ENCODE data around the gene TAX1BP3. TPM values are rescaled to one million over a fixed set of nuclear protein-coding genes. Genes with fewer than 3 reads are reported as not detected.
A peak's percentile ranks its signal among the peaks of the same experiment; 100 is the strongest.

Gene TAX1BP3
- total RNA-seq, 1 experiment from 2014 or later = 127 TPM

DNA sequence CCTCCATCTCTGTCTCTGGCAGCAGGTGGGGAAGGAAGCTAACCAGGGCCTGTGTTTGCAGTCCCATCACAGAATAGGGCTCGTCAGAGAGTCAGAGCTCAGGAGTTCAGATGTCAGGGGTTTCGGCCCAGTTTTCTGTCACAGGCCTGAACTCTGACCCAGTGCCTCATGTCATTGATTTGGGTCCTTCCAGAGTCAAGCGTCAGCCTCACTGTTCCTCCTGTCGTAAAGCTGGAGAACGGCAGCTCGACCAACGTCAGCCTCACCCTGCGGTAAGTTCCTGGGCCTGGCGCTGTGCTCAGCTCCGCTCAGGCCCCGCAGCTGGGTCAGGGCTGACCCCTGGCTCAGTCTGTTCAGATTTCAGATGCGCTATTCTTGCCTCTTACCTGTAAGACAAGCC, 21.1 kb downstream of the TAX1BP3 start:
- no peak overlapping the region for H3K4me3 ChIP-seq
- H3K9me3 ChIP-seq = no peaks in the 10 kb centered on the region
- no peaks in the 10 kb centered on the region for H3K27me3 ChIP-seq
- H3K36me3 ChIP-seq = no peaks in the 10 kb centered on the region
- DNase-seq = no peak

DNA sequence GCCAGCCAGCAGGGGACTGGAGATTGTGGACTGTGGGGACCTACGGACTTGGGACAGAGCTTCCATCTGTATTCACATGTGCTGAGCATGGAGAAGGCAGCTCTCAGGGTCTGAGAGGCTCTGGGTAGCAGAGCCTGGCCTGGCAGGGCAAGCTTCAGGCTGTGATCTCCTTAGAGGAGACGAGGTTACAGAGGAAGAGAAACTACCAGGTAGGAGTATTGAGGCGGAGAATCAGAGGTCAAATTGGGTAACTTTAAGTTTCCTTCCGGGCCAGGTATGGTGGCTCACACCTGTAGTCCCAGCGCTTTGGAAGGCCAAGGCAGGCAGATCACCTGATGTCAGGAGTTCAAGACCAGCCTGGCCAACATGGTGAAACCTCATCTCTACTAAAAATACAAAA, 23.1 kb downstream of the TAX1BP3 start:
- Histone ChIP-seq H3K9me3 (no peaks in the 10 kb centered on the region), H3K36me3 (no peaks in the 10 kb centered on the region), H3K4me3 (no peak overlapping the region), H3K27me3 (no peaks in the 10 kb centered on the region)
- no peak for DNase-seq

DNA sequence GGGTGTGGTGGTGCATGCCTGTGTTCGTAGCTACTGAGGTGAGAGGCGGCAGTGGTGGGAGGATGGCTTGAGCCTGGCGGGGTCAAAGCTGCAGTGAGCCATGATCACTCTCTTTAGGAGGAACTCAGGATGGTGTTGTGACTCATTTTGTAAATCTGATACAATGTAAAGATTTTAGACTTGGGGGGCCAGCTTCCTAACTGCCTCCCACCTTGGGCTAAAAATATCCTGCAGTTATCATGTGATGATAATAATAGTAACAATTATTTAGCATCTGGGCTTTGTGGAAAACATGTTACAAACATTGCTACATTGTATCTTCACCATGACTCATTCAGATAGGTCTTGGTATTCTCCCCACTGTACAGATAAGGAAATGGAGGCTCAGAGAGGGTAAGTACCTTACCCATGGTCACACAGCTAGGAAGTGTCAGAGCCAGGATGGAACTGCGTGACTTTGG, 24.5 kb downstream of the TAX1BP3 start:
- DNase-seq = no peak
- Histone ChIP-seq H3K4me3 (no peak overlapping the region), H3K9me3 (no peaks in the 10 kb centered on the region), H3K36me3 (no peaks in the 10 kb centered on the region), H3K27me3 (no peaks in the 10 kb centered on the region)

DNA sequence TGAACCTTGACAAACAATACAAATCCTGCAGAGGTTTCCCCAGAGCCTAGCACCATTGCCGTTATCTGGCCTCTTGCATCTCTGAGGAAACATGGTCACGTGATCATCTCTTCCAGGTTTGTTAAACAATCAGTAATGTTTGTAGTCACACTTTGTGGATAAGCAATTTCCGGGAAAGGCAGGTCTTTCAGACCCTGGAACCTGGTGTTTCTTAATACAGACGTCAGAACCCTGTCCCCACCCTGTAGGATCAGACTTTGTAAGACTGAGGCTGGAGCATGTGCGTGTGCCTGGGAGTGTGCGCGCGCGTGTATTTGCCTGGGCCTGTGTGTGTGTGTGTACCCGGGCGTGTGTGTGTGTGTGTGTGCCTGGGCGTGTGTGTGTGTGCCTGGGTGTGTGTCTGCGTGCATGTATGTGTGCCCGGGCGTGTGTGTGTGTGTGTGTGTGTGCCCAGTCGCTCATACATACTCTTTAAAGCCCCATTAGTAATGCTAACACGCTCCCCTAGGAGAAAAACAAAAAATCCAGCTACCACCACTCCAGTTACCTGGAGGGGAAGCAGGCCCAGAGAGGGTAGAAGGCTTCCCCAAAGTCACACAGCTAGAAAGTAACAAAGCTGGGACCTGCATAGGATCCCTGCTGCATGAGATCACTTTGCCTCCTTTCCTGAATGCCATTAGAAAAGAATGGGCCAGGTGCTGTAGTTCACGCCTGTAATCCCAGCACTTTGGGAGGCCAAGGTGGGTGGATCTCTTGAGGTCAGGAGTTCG, 26.5 kb downstream of the TAX1BP3 start:
- Histone ChIP-seq H3K4me3 (no peak overlapping the region), H3K27me3 (no peaks in the 10 kb centered on the region), H3K36me3 (no peaks in the 10 kb centered on the region), H3K9me3 (no peaks in the 10 kb centered on the region)
- DNase-seq = no peak

DNA sequence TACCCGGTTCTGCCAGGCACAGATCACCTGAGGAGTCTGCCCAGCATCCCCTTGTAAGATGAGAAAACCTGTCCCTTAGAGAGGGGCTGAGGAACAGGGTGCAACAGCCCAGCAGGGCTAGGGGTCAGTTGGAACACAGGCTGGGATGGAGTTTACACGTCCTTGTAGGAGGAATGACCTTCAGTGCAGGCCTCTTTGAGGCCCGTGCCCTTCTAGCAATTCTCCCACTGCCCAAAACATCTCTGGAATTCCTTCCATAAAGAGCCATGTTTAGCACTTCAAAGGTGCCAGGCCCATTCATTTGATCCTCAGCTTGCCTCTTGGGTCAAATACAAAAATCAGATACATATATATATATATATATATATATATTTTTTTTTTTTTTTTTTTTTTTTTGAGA, 27.4 kb downstream of the TAX1BP3 start:
- Histone ChIP-seq H3K9me3 (no peaks in the 10 kb centered on the region), H3K36me3 (no peaks in the 10 kb centered on the region), H3K4me3 (no peak overlapping the region), H3K27me3 (no peaks in the 10 kb centered on the region)
- no peak for DNase-seq

DNA sequence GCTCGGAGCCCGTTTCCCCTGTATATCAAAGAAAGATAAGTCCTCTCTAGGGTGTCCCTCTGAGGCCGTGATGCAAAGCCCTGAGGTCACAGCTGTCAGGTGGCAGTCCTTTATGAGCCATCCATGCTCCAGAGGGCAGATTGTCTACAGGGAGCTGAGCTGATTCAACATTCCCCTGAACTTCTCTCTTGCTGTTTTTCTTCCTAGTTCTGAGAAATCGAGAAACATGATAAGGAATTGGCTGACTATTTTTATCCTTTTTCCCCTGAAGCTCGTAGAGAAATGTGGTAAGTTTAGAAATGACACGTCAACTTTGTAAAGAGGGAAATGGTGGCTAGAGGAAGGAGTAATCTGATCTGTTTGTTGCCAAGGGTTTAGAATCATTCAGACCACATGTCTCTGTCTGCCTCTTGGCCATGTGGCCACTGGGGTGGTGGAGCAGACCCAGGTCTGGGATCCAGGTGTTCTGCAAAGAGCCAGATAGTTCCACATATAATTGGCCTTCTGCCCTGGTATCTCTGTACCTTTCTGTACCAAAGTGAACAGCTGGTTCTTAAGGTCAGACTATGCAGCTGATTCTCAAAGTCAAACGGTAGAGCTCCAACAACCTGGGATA, 28.3 kb downstream of the TAX1BP3 start:
- no peaks in the 10 kb centered on the region for H3K9me3 ChIP-seq
- no peak overlapping the region for H3K4me3 ChIP-seq
- DNase-seq = no peak
- H3K36me3 ChIP-seq = no peaks in the 10 kb centered on the region
- H3K27me3 ChIP-seq = no peaks in the 10 kb centered on the region

DNA sequence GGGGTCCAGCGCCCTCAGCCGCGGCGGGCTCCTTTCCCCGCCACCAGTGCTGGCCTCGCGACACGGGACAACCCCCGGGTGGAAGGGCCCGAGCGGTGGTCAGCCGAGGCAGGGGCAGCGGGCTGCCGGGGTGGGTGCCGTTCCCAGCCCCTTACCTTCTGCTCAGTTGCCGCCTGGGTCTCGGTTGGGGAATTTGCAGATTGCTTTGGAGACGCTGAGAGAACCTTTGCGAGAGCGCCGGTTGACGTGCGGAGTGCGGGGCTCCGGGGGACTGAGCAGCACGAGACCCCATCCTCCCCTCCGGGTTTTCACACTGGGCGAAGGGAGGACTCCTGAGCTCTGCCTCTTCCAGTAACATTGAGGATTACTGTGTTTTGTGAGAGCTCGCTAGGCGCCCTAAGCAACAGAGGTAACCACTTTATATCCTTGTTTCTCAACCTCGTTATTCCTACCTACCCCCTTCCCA, 31.4 kb downstream of the TAX1BP3 start:
- Histone ChIP-seq H3K9me3 (no peaks in the 10 kb centered on the region), H3K4me3 (peak overlapping the region; percentile 93), H3K27me3 (no peaks in the 10 kb centered on the region), H3K36me3 (no peaks in the 10 kb centered on the region)
- no peak for DNase-seq

DNA sequence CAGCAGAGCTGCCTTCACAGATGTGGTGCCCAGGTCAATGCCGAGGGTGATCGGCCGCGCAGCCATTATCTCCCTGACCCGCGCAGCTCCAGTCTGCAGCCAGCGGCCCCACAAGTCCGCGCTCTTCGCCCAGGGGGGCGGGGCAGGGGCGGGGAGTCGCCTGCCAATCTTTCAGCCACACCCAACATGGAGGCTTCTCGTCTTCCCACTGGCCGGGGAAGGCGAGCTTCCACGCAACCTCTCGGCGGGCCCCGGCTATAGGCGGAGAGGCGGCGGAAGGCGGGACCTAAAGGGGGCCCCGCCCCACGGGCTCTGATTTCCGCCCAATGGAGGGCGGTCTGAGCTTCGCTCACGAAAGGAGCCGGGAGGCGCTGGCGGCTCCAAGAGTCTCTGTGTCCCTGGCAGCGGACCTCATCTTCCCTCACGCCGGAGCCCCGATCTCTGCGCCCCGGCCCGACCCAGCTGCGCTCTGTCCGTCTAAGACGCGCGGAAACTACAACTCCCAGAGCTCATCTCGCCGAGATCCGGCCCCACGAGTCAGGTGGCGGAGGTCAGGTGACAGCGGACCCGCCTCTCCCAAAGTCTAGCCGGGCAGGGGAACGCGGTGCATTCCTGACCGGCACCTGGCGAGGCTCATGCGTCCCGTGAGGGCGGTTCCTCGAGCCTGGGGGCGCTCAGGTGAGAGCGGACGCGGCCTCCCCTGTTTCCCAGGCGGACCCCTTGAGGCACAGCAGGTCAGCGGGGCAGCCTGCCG, 32.0 kb downstream of the TAX1BP3 start, which contains the start of the genes CTNS and SHPK:
Gene CTNS (plus strand): TSS at position 607 of the 754 bp plus-strand sequence. CDS start 3,447 bp downstream, outside the sequence.
Gene SHPK (minus strand): TSS at position 97 of the 754 bp plus-strand sequence. CDS start 31 bp downstream, at position 66.
- peak; percentile 92 for DNase-seq
- Histone ChIP-seq H3K4me3 (peak within 1 kb of the TSS; percentile 93), H3K36me3 (no peaks in the 10 kb centered on the region), H3K9me3 (no peaks in the 10 kb centered on the region), H3K27me3 (no peaks in the 10 kb centered on the region)

DNA sequence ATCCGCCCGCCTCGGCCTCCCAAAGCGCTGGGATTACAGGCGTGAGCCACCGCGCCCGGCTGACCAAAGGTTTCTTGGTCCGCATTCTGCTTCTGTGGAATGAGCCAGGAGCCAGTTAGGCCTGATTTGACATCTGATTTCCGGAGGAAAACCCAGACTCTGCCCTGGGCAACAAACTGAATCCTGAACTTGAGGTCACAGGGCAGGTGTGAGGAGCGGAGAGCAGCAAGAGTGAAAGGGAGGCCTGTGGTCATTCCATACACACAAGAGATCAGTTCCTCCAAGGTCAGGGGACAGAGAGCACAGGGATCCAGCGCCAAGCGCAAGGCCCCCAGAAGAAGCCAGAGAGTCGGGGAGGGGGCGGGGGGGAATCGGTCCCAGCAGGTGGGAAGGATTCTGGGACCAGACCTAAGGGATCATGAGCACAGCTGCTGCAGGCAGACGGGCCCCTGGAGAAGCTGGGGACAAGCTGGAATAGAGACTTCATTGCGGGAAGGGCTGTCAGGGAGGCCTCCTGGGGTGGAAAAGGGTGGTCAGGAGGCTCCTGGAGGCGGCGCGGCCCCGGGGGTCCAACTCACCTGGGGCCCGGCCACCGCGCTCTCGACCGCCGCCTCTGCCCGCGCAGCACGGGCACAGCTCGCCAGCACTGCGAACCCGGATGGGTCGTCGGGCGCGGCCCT, 32.8 kb downstream of the TAX1BP3 start:
- H3K36me3 ChIP-seq = no peaks in the 10 kb centered on the region
- no peak for DNase-seq
- peak overlapping the region; percentile 93 for H3K4me3 ChIP-seq
- no peaks in the 10 kb centered on the region for H3K27me3 ChIP-seq
- H3K9me3 ChIP-seq = no peaks in the 10 kb centered on the region

DNA sequence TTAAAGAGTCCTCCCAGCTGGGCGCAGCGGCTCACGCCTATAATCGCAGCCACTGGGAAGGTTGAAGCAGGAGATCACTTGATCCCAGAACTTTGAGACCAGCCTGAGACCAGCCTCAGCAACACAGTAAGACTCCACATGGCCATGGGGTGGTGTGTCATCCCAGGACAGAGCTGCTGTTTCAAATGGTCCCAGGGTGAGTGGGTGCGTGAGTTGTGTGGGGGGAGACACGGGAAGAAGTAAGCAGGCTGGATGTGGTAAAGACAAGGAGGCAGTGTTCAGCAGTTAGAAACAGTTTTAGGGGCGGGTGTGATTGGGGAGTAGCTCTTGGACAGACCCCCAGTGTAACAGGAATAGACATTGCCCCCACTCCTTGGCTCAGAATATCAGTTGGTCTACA, 36.1 kb downstream of the TAX1BP3 start:
- no peak for DNase-seq

DNA sequence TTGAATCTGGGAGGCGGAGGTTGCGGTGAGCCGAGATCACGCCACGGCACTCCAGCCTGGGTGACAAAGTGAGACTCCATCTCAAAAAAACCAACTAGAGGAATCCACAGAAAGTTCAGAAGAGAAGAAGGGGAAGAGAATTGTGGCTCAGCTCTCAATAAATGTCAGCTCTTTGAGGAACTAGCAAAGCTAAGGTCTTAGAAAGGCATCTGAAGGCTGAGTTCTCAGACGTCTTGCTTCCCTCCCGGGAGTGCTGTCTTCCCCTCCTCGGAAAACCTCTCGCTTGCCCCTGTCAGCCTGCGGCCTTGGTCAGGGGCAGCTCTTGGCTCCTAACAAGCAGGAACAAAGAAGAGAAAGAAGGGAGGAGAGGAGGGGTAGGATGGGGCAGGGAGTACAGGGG, 37.6 kb downstream of the TAX1BP3 start:
- Histone ChIP-seq H3K4me3 (no peak overlapping the region), H3K36me3 (no peaks in the 10 kb centered on the region), H3K27me3 (no peaks in the 10 kb centered on the region), H3K9me3 (no peaks in the 10 kb centered on the region)
- no peak for DNase-seq

More for the DNA sequence above, 36.1 kb downstream of the TAX1BP3 start:
- Histone ChIP-seq H3K36me3 (no peaks in the 10 kb centered on the region), H3K27me3 (no peaks in the 10 kb centered on the region), H3K4me3 (no peak overlapping the region), H3K9me3 (no peaks in the 10 kb centered on the region)

DNA sequence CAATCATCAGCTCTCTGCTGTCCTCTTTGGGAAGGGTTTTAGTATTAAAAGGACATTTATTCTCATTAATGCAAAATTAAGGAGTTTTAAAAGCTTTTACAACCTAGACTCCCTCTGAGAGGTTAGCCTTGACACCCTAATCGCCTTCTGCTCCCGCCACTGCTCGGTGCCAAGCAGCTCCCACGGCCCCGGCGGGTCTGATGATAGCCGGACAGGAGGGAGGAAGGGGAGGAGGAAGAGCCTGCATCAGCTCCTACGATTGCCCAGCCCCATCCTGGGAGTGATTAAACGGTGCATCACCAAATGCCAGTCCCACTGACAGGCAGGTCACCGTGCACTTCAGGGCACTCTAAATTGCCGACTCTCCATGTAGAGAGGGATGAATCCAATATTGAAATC, 40.6 kb downstream of the TAX1BP3 start:
- DNase-seq = no peak
- H3K4me3 ChIP-seq = no peak overlapping the region
- no peaks in the 10 kb centered on the region for H3K36me3 ChIP-seq
- no peaks in the 10 kb centered on the region for H3K27me3 ChIP-seq
- H3K9me3 ChIP-seq = no peaks in the 10 kb centered on the region

DNA sequence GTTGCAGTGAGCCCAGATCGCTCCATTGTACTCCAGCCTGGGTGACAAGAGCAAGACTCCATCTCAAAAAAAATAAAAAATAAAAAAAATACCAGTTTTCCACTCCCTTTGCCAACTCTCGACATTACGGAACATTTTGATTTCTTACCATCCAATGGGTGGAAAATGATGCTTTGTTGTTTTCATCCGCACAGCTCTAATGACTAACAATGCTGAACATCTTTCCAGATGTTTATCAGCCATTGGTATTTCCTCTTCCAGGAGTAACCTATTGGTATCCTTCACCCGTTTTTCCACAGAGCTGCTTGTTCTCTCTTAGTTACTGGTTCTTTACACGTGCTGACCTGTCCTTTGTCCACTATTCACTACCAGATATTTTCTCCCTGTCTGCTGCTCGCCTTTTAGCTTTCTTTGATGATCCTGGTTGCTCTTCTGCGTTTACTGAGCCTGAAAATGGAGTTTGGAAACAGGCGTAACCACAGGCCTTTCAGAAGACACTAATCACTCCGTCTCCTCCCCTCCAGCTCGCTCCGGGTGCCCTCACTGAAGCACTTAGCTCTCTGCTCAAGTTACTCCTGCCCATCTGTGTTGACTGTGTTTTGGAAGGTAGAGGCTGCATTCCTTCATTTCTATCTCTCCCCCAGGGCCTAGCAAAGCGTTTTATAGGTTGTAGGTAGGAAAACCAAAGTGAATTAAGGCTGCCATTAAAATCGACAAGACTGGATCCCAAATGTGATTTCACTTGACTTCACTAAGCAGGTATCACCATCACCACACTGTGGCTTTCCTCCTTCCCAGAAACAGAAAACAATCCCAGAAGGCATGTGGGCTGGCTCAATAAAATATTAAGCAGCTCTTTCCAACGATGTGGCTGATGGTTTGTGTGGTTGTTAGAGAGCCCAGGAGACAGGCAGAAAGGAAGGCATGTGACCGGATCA, 41.3 kb downstream of the TAX1BP3 start:
- Histone ChIP-seq H3K4me3 (no peak overlapping the region), H3K9me3 (no peaks in the 10 kb centered on the region), H3K27me3 (no peaks in the 10 kb centered on the region), H3K36me3 (no peaks in the 10 kb centered on the region)
- no peak for DNase-seq

DNA sequence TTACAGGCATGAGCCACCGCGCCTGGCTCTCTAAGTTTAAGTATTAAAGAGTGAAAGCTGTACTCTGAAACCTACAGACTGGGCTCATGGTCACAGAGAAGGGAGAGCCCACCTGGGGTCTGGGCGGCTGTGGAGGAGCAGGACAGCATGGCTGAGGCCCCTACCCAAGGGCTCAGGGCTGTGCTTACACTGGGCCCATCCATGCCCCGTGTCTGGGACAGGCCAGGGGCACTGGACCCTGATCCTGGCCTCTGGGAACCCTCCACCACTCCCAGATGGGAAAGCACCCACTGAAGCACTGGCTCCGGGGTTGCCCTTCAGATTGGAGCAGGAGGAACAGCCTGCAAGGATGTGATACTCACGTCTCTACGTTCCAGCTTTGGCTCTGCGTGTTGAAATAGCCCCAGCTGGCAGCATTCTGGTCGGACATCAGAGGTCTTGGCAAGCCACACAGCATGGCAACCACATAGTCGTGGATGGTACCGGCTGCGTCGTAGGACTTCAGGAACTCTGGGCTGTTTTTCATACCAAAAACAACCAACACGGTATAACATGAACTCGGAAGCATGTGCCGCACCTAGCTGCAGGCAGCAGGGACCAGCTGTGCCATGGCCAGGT, 45.3 kb downstream of the TAX1BP3 start:
- H3K36me3 ChIP-seq = no peaks in the 10 kb centered on the region
- DNase-seq = no peak
- no peaks in the 10 kb centered on the region for H3K9me3 ChIP-seq
- no peak overlapping the region for H3K4me3 ChIP-seq
- no peaks in the 10 kb centered on the region for H3K27me3 ChIP-seq

DNA sequence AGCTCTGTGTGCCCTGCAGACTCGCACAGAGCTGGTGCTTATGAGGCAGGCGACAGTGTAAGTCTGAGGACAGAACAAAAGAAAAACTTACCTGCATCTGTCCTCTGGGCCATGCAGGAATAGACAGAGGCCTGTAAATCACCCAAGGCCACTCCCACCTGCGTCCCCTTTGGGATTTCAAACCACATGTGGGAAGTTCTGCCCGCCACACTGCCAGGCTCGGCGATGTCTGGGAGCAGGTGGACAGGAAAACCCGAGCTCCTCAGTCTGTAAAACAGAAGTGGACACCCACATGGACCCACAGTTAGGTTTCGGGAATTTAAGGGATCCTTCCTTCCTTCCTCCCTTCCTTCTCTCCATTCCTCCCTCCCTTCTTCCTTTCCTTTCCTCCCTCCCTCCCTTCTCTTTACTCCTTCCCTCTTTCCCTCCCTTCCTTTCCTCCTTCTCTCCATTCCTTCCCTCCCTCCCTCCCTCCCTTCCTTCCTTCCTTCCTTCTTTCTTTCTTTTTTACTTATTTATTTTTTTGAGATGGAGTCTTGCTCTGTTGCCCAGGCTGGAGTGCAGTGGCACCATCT, 47.1 kb downstream of the TAX1BP3 start:
- peaks cover 4% of the 10 kb centered on the region; the same call in 1 of the 2 replicates for H3K36me3 ChIP-seq
- no peak for DNase-seq
- H3K9me3 ChIP-seq = no peaks in the 10 kb centered on the region
- H3K4me3 ChIP-seq = no peak overlapping the region
- no peaks in the 10 kb centered on the region for H3K27me3 ChIP-seq

All from MG63 (cell line).